Activated CD8-positive, alpha-beta T cell treated with anti-CD3 and anti-CD28 coated beads, Interleukin-2, amount 10 ng/mL, durations not matched to agents 7 days and 5 days (primary cell): ENCODE results near the gene SMC1B. TPM values are rescaled to one million over a fixed set of nuclear protein-coding genes. Genes with fewer than 3 reads are reported as not detected.

Source experiments
- ATAC-seq: fragments of 150-1000 bp; cut with Tn5 transposase; one replicate; pipeline ENCODE4 v1.10.0; 2021; ENCODE audit warnings: moderate library complexity
- CTCF ChIA-PET: fragments of 350-600 bp; sonication (Branson Sonifier 250); formaldehyde crosslinking; loops from one replicate; lab custom pipeline; 2021; ENCODE audit warnings: antibody characterized with exemption; lab: Charles Lee
- POLR2A ChIA-PET: fragments of 350-600 bp; sonication (Branson Sonifier 250); formaldehyde crosslinking; loops from one replicate; lab custom pipeline; 2021; ENCODE audit warnings: antibody characterized with exemption; lab: Charles Lee
- DNase-seq: peaks from one replicate; pipeline ENCODE4 v3.0.0-alpha.2; 2020
- H3K27ac Mint-ChIP-seq: one replicate; pipeline ENCODE4 v1.8.0; 2021; ENCODE audit warnings: mild to moderate bottlenecking, mixed read lengths
- H3K27me3 Mint-ChIP-seq: one replicate; pipeline ENCODE4 v1.8.0; 2021; ENCODE audit warnings: low read depth, mixed read lengths
- H3K36me3 Mint-ChIP-seq: one replicate; pipeline ENCODE4 v1.8.0; 2021; ENCODE audit warnings: low read depth, mixed read lengths
- H3K4me1 Mint-ChIP-seq: one replicate; pipeline ENCODE4 v1.8.0; 2021; ENCODE audit warnings: low read depth, mixed read lengths
- H3K4me3 Mint-ChIP-seq: one replicate; pipeline ENCODE4 v1.8.0; 2021; ENCODE audit warnings: mild to moderate bottlenecking, mixed read lengths
- H3K9me3 Mint-ChIP-seq: one replicate; pipeline ENCODE4 v1.8.0; 2022; ENCODE audit warnings: mixed read lengths; ENCODE audit not compliant: insufficient read depth
- total RNA-seq, 2 experiments: library from RNA; stranded (reverse); gene quantifications; one replicate each; pipeline ENCODE4 v1.2.3, GENCODE V29; 2021

The SMC1B gene
- total RNA-seq, 2 experiments from 2014 or later = 1.6 to 2.1 TPM

- POLR2A ChIA-PET = interaction anchor here (0.7 kb wide), 1 partner anchor 1290 kb away, joined by 3 read pairs; no protein-coding TSS in a partner anchor
- no peak for DNase-seq
- no peaks in the 10 kb centered on the region for H3K27me3 Mint-ChIP-seq
- H3K4me1 Mint-ChIP-seq = peaks cover 73% of the 10 kb centered on the region
- H3K9me3 Mint-ChIP-seq = no peaks in the 10 kb centered on the region
- no peak overlapping the region for H3K27ac Mint-ChIP-seq
- peaks cover 25% of the 10 kb centered on the region for H3K36me3 Mint-ChIP-seq
- no peak overlapping the region for H3K4me3 Mint-ChIP-seq
- CTCF ChIA-PET = no interaction called here
- ATAC-seq = no peak
Measured at GRCh38 chr22:45314786-45315185, 98.6 kb downstream of the SMC1B start.

DNA sequence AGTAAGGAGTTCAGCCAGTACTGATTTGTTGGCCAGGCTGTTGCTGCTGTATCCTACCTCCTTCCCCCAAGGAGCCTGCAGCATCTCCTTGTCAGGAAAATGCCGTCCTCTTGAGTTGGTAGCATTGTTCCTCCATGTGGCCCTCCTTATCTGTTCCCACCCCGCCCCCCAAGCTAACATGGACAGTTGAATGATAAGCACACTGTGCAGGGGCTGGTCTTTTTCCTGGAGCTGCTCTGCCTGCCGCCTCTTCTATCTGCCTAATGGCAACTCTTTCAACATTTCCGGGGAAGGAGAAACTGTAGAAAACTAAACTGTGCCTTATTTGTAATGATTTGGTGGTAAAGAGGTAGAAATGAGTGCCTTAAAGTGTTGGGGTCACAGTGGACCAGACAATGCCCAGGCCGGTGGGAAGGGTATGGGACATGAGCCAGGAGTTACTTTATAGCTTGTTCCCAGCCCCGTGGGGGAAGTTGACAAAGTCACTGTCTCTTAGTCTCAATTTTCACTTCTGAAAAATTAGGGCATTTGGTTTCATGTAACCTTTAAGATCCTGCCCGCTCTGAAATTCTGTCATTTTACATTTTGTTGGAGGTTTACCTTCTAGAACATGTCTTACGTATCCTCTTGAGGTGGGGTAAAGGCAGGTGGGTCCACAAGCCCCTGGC lies 99.2 kb downstream of the SMC1B start:
- POLR2A ChIA-PET = no interaction called here
- ATAC-seq = no peak
- Mint-ChIP-seq H3K36me3 (peaks cover 24% of the 10 kb centered on the region), H3K27ac (no peak overlapping the region), H3K9me3 (no peaks in the 10 kb centered on the region), H3K4me1 (peaks cover 70% of the 10 kb centered on the region), H3K4me3 (no peak overlapping the region), H3K27me3 (no peaks in the 10 kb centered on the region)
- no peak for DNase-seq
- CTCF ChIA-PET = no interaction called here

- Mint-ChIP-seq H3K27ac (no peak overlapping the region), H3K4me1 (peaks cover 65% of the 10 kb centered on the region), H3K4me3 (no peak overlapping the region), H3K27me3 (no peaks in the 10 kb centered on the region), H3K9me3 (no peaks in the 10 kb centered on the region), H3K36me3 (peaks cover 22% of the 10 kb centered on the region)
- CTCF ChIA-PET = no interaction called here
- ATAC-seq = no peak
- no peak for DNase-seq
- POLR2A ChIA-PET = interaction anchor here (1.2 kb wide), 1 partner anchor 49 kb away, joined by 3 read pairs; no protein-coding TSS in a partner anchor
Measured at GRCh38 chr22:45312856-45313255, 100.5 kb downstream of the SMC1B start.

DNA sequence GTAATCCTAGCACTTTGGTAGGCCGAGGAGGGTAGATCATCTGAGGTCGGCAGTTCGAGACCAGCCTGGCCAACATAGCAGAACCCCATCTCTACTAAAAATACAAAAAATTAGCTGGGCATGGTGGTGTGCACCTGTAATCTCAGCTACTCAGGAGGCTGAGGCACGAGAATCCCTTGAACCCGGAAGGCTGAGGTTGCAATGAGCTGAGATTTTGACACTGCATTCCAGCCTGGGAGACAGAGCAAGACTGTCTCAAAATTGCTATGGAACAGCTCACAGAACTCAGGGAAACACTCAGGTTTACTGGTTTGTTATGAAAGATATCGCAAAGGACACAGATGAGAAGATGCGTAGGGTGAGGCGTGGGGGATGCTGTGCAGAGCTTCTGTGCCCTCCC lies 101.0 kb downstream of the SMC1B start:
- H3K9me3 Mint-ChIP-seq = no peaks in the 10 kb centered on the region
- H3K27ac Mint-ChIP-seq = no peak overlapping the region
- H3K4me3 Mint-ChIP-seq = no peak overlapping the region
- peaks cover 21% of the 10 kb centered on the region for H3K36me3 Mint-ChIP-seq
- no peaks in the 10 kb centered on the region for H3K27me3 Mint-ChIP-seq
- DNase-seq (no peak), ATAC-seq (no peak)
- CTCF ChIA-PET = no interaction called here
- POLR2A ChIA-PET = interaction anchor here (1.2 kb wide), 1 partner anchor 50 kb away, joined by 3 read pairs; no protein-coding TSS in a partner anchor
- H3K4me1 Mint-ChIP-seq = peaks cover 61% of the 10 kb centered on the region

GRCh38 chr22:45310977-45311531 lies 102.3 kb downstream of the SMC1B start:
- DNase-seq (no peak), ATAC-seq (no peak)
- Mint-ChIP-seq H3K4me3 (peak overlapping the region; percentile 82), H3K27me3 (no peaks in the 10 kb centered on the region), H3K4me1 (peaks cover 52% of the 10 kb centered on the region), H3K27ac (peak overlapping the region; percentile 79), H3K36me3 (peaks cover 21% of the 10 kb centered on the region), H3K9me3 (no peaks in the 10 kb centered on the region)
- ChIA-PET POLR2A (interaction anchor here (0.7 to 2.3 kb wide), 5 partner anchors 16 to 147 kb away, joined by 3 to 8 read pairs (median 3); partner anchors contain the start of genes NUP50, RIBC2 and SMC1B), CTCF (no interaction called here)

DNA sequence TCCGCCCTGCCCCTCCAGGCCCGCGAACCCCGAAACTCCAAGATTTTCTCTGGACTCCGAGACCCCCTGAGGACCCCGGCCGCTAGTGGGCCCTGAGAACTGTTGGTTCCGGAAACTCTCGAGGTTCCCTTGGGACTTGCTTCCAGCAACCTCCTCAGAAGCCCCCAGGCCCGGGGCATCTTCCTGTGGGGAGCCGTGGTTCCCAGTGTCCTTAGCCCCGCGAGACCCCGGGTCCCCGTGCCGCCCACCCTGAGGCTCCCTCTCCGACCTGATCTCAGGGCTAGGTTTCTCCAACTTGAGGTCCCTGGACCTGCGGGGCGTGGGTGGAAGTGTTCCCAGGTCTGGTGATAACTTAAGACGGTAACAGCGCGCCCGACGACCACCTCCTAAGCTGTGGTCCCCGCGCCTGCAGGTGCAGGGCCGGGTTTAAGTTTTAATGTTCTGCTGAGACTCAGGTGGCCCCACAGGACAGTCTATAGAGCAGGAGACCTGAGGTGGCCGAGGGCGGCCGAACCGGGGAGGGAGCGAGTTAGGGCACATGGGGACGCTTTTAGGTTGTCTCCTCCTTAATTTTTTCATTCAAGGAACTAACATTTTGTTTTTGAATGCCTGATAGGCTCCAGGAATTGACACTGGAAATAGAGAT lies 102.9 kb downstream of the SMC1B start:
- Mint-ChIP-seq H3K27ac (peak overlapping the region; percentile 79), H3K4me1 (peaks cover 46% of the 10 kb centered on the region), H3K27me3 (no peaks in the 10 kb centered on the region), H3K9me3 (no peaks in the 10 kb centered on the region), H3K36me3 (peaks cover 21% of the 10 kb centered on the region), H3K4me3 (peak overlapping the region; percentile 82)
- ChIA-PET CTCF (no interaction called here), POLR2A (interaction anchor here (0.7 to 2.3 kb wide), 4 partner anchors 15 to 124 kb away, joined by 3 to 8 read pairs (median 5); partner anchors contain the start of genes RIBC2 and SMC1B)
- peak; percentile 29 for DNase-seq
- ATAC-seq = no peak

DNA sequence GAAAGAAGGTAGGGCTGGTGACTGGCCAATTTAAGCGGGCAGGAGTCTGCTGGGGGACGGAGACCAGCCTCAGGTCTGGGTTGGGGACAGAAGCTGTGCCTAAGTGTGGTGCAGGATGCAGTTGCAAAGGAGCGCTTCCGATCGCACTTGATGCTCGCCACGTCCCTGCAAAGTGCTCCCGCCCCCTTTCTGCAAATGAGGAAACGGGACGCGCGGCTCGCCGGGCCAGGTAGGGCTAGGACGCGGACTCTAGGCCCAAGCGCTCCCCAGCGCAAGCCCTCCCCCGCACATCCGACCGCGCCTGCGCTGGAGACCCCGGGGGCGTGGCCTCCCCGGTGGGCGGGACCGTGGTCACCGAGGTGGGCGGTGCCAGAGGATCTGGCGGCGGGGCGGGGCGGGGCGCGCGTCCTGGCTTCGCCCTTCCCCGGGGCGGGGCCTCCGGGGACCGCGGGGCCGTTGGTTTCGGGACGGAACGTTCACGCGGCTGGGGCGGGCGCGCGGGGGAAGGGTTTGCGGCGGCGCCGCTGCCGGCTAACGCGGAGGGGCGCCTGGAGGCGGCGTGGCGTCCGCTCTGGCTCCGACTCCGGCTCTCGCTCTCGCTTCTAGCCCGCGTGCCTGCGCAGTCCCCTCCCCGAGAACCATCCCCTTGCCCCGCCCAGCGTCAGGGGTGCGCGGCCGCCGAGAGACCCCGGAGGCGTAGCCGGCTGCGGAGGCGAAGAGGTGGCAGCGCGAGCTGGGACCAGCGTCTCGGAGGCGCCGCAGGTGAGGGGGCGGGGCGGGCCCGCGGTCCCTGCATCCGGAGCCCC lies 103.8 kb downstream of the SMC1B start, which contains the start of gene FAM118A:
Gene FAM118A, plus strand, starts transcription at position 513 of the 806 bp plus-strand sequence. CDS start 12,446 bp downstream, outside the sequence.
- Mint-ChIP-seq H3K27me3 (no peaks in the 10 kb centered on the region), H3K36me3 (peaks cover 21% of the 10 kb centered on the region), H3K27ac (peak within 1 kb of the TSS; percentile 94), H3K4me1 (peaks cover 41% of the 10 kb centered on the region), H3K4me3 (peak within 1 kb of the TSS; percentile 82), H3K9me3 (no peaks in the 10 kb centered on the region)
- ChIA-PET POLR2A (interaction anchor here (2.3 kb wide), 1 partner anchor 104 kb away, joined by 8 read pairs; the partner anchor contains the start of genes RIBC2 and SMC1B), CTCF (interaction anchor here (0.5 kb wide), 1 partner anchor 20 kb away, joined by 3 read pairs; no protein-coding TSS in a partner anchor)
- ATAC-seq (peak; percentile 86), DNase-seq (peak; percentile 95)

DNA sequence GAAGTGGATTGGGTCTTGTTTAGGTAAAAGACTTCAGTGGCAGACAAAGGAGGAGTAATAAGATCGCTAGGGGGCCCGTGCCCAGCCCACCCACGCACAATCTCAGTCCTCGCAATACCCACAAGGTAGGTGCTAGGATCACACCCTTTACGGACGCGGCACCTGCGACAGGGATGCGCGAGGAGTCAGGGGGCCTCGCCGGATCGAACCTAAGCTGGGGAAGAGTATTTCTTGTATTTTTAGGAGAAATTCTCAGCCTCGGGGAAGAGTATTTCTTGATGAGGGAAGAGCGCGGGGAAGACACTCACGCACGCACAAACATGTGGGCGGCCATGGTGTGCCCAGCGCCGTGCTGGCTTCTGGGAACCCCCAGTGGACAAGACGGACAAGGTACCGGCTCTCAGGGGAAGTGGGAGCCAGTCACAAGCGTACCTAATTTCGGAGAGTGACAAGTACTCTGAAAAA lies 104.4 kb downstream of the SMC1B start:
- DNase-seq (no peak), ATAC-seq (no peak)
- peak overlapping the region; percentile 74 for H3K4me3 Mint-ChIP-seq
- H3K27ac Mint-ChIP-seq = peak overlapping the region; percentile 94
- H3K36me3 Mint-ChIP-seq = peaks cover 19% of the 10 kb centered on the region
- H3K4me1 Mint-ChIP-seq = peaks cover 38% of the 10 kb centered on the region
- H3K9me3 Mint-ChIP-seq = no peaks in the 10 kb centered on the region
- no peaks in the 10 kb centered on the region for H3K27me3 Mint-ChIP-seq
- POLR2A ChIA-PET = interaction anchor here (0.6 kb wide), 1 partner anchor 180 kb away, joined by 3 read pairs; no protein-coding TSS in a partner anchor
- CTCF ChIA-PET = no interaction called here

DNA sequence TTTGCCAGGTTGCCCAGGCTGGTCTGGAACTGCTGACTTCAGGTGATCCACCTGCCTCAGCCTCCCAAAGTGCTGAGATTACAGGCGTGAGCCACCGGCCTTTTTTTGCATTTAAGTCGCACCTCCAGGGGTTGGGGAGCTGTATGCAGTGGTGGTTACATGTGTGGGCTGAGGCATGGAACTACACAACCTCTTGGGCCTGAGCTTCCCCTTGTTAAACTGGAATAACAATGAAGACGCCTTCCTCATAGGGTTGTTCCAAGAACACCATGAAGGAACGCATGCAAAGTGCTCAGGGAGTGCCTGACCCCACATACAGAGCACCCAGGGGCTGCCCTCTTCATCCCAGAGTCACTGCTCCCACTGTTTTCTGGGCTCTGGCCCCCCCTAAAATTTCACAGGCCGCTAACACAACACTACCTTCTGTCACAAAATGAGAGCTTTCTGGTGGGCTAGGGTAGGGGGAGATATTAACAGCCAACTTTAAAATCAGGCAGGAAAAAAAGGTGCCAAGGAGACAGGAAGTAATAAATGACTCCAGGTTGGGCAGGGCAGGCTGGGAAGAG lies 104.9 kb downstream of the SMC1B start:
- Mint-ChIP-seq H3K27ac (peak overlapping the region; percentile 94), H3K9me3 (no peaks in the 10 kb centered on the region), H3K4me1 (peaks cover 35% of the 10 kb centered on the region), H3K27me3 (no peaks in the 10 kb centered on the region), H3K4me3 (peak overlapping the region; percentile 74), H3K36me3 (peaks cover 19% of the 10 kb centered on the region)
- DNase-seq (no peak), ATAC-seq (no peak)
- CTCF ChIA-PET = no interaction called here
- POLR2A ChIA-PET = interaction anchor here (0.6 to 0.7 kb wide), 3 partner anchors 9 to 1718 kb away, joined by 3 read pairs; no protein-coding TSS in a partner anchor

DNA sequence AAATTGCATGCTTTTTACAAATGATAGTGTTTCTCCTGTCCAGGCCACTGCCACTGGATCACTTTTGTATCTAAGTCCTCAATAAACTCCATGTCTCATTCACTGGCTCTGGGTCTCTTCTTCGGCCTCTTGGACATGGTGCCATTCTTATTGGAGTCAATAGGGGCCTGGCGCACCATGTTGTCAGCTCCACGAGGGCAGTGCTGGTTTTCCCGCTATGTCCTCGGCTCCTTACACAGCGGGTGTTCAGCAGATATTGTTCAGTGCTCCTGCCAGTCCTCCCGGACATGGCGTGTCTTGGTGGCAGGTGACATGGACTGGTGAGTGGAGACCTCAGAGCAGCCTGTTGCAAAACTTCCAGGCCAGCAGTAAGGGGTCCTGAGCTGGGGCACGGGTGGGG lies 107.3 kb downstream of the SMC1B start:
- no peak for DNase-seq
- ChIA-PET CTCF (interaction anchor here (1.0 kb wide), 1 partner anchor 10 kb away, joined by 4 read pairs; no protein-coding TSS in a partner anchor), POLR2A (no interaction called here)
- Mint-ChIP-seq H3K4me1 (peaks cover 26% of the 10 kb centered on the region), H3K4me3 (no peak overlapping the region), H3K9me3 (no peaks in the 10 kb centered on the region), H3K36me3 (peaks cover 7% of the 10 kb centered on the region), H3K27ac (no peak overlapping the region), H3K27me3 (no peaks in the 10 kb centered on the region)
- ATAC-seq = no peak
